ENCODE measurements around the gene TMEM130.

TMEM130 gene

DNA sequence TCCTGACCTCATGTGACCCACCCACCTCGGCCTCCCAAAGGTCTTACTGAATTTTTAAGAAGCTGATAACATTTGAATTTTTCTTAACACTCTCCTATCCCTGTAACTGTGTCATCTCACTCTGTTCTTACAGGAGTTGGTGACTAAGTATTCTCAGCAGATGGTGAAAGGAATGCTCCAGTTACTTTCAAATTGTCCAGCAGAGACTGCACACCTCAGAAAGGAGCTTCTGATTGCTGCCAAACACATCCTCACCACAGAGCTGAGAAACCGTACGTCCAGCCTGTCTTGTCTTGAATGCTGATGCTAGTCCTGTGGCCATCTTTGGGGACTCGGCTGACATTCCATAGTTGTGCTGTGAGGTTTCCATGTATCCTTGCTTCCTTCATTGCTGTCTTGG is 33.4 kb upstream of the TMEM130 start:
- no peaks in the 10 kb centered on the region for H4K20me1 ChIP-seq (ENCODE audit: insufficient read depth, low read length, poor library complexity, severe bottlenecking)
- H3K4me3 ChIP-seq (ENCODE audit: low read length, poor library complexity, severe bottlenecking) = no peak overlapping the region
- H3K4me2 ChIP-seq (ENCODE audit: low read depth, low read length, poor library complexity, severe bottlenecking) = no peak overlapping the region
- H3K79me2 ChIP-seq (ENCODE audit: insufficient read depth, low read length) = no peaks in the 10 kb centered on the region
- H3F3A ChIP-seq (ENCODE audit: low read depth) = no peaks in the 10 kb centered on the region
- no peak overlapping the region for H3K9ac ChIP-seq (ENCODE audit: low read depth, low read length, poor library complexity, severe bottlenecking)
- peaks cover 90% of the 10 kb centered on the region for H3K36me3 ChIP-seq (ENCODE audit: insufficient read depth, low read length)
- no peaks in the 10 kb centered on the region for H3K27me3 ChIP-seq (ENCODE audit: insufficient read depth, low read length, poor library complexity, severe bottlenecking)
- no peaks in the 10 kb centered on the region for H3K9me2 ChIP-seq (replicated peaks; ENCODE audit: low read depth, low read length)
- no peaks in the 10 kb centered on the region for H3K9me3 ChIP-seq (ENCODE audit: insufficient read depth, low read depth, low read length)
- TF ChIP-seq, protein P1, sequence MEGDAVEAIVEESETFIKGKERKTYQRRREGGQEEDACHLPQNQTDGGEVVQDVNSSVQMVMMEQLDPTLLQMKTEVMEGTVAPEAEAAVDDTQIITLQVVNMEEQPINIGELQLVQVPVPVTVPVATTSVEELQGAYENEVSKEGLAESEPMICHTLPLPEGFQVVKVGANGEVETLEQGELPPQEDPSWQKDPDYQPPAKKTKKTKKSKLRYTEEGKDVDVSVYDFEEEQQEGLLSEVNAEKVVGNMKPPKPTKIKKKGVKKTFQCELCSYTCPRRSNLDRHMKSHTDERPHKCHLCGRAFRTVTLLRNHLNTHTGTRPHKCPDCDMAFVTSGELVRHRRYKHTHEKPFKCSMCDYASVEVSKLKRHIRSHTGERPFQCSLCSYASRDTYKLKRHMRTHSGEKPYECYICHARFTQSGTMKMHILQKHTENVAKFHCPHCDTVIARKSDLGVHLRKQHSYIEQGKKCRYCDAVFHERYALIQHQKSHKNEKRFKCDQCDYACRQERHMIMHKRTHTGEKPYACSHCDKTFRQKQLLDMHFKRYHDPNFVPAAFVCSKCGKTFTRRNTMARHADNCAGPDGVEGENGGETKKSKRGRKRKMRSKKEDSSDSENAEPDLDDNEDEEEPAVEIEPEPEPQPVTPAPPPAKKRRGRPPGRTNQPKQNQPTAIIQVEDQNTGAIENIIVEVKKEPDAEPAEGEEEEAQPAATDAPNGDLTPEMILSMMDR (conservative IDR thresholded peaks at IDR 0.05; ENCODE audit: low read length) = no peak
- no peak for TF ChIP-seq EZH2phosphoT487 (IDR thresholded peaks at IDR 0.05; ENCODE audit: borderline replicate concordance)
- H2AFZ ChIP-seq (ENCODE audit: low read length) = no peak overlapping the region
- H3K4me1 ChIP-seq (ENCODE audit: insufficient read depth, low read length, poor library complexity, severe bottlenecking) = no peaks in the 10 kb centered on the region

- H3F3A ChIP-seq (ENCODE audit: low read depth) = no peaks in the 10 kb centered on the region
- H3K27me3 ChIP-seq (ENCODE audit: insufficient read depth, low read length, poor library complexity, severe bottlenecking) = no peaks in the 10 kb centered on the region
- TF ChIP-seq, protein P1 (conservative IDR thresholded peaks at IDR 0.05; ENCODE audit: low read length) = no peak
- no peak for TF ChIP-seq EZH2phosphoT487 (IDR thresholded peaks at IDR 0.05; ENCODE audit: borderline replicate concordance)
- H4K20me1 ChIP-seq (ENCODE audit: insufficient read depth, low read length, poor library complexity, severe bottlenecking) = no peaks in the 10 kb centered on the region
- H3K4me3 ChIP-seq (ENCODE audit: low read length, poor library complexity, severe bottlenecking) = no peak overlapping the region
- H3K9ac ChIP-seq (ENCODE audit: low read depth, low read length, poor library complexity, severe bottlenecking) = no peak overlapping the region
- no peaks in the 10 kb centered on the region for H3K9me3 ChIP-seq (ENCODE audit: insufficient read depth, low read depth, low read length)
- no peaks in the 10 kb centered on the region for H3K9me2 ChIP-seq (replicated peaks; ENCODE audit: low read depth, low read length)
- H3K79me2 ChIP-seq (ENCODE audit: insufficient read depth, low read length) = no peaks in the 10 kb centered on the region
- peaks cover 90% of the 10 kb centered on the region for H3K36me3 ChIP-seq (ENCODE audit: insufficient read depth, low read length)
- H2AFZ ChIP-seq (ENCODE audit: low read length) = no peak overlapping the region
- no peak overlapping the region for H3K4me2 ChIP-seq (ENCODE audit: low read depth, low read length, poor library complexity, severe bottlenecking)
- no peaks in the 10 kb centered on the region for H3K4me1 ChIP-seq (ENCODE audit: insufficient read depth, low read length, poor library complexity, severe bottlenecking)
These were observed 32.7 kb upstream of the TMEM130 start for GRCh38 chr7:98902523-98902922.

DNA sequence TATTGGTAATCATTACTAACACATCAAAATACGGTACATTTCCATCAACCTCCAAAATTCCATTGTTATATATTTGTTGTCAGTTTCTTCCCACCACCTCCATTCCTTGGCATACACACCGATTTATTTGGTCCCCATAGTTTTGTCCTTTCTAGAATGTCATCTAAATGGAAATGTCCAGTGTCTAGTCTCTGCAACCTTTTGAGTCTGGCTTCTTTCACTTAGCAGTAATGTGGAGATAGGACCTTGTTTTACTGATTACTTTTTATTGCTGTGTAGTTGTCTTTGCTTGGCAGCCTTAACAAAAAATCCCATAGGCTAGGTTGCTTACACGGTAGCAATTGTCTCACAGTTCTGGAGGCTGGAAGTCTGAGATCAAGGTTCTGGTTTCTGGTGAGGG is 31.0 kb upstream of the TMEM130 start:
- Histone ChIP-seq H3K9ac (ENCODE audit: low read depth, low read length, poor library complexity, severe bottlenecking) (no peak overlapping the region), H3K9me3 (ENCODE audit: insufficient read depth, low read depth, low read length) (no peaks in the 10 kb centered on the region), H3K79me2 (ENCODE audit: insufficient read depth, low read length) (no peaks in the 10 kb centered on the region), H3K4me3 (ENCODE audit: low read length, poor library complexity, severe bottlenecking) (no peak overlapping the region), H3K4me1 (ENCODE audit: insufficient read depth, low read length, poor library complexity, severe bottlenecking) (no peaks in the 10 kb centered on the region), H3K4me2 (ENCODE audit: low read depth, low read length, poor library complexity, severe bottlenecking) (no peak overlapping the region), H3K9me2 (replicated peaks; ENCODE audit: low read depth, low read length) (no peaks in the 10 kb centered on the region), H4K20me1 (ENCODE audit: insufficient read depth, low read length, poor library complexity, severe bottlenecking) (no peaks in the 10 kb centered on the region), H3F3A (ENCODE audit: low read depth) (no peaks in the 10 kb centered on the region), H2AFZ (ENCODE audit: low read length) (no peak overlapping the region), H3K36me3 (ENCODE audit: insufficient read depth, low read length) (peaks cover 98% of the 10 kb centered on the region), H3K27me3 (ENCODE audit: insufficient read depth, low read length, poor library complexity, severe bottlenecking) (no peaks in the 10 kb centered on the region)
- TF ChIP-seq, protein P1 (conservative IDR thresholded peaks at IDR 0.05; ENCODE audit: low read length) = no peak
- no peak for TF ChIP-seq EZH2phosphoT487 (IDR thresholded peaks at IDR 0.05; ENCODE audit: borderline replicate concordance)
